Right lung (tissue), 5 donors: ENCODE measurements around the gene MAEA. TPM values are rescaled to one million over a fixed set of nuclear protein-coding genes. Genes with fewer than 3 reads are reported as not detected.

ENCODE experiments used
- DNase-seq, 2 donors: peaks; one replicate each; pipeline ENCODE4 v3.0.0-alpha.2; 2013
- polyA plus RNA-seq, 5 donors: library from polyadenylated mRNA; unstranded; fragments of 120-200 nt; gene quantifications; one replicate each; pipeline versions ENCODE4 v1.2.1 to v1.2.3, GENCODE V29; 2013; ENCODE audit warnings: inconsistent platforms in 1 of 5, low replicate concordance in 1 of 5; ENCODE audit not compliant: insufficient read length in 5 of 5, insufficient read depth in 1 of 5

Gene MAEA
- polyA plus RNA-seq, 5 donors: 44.4 to 69.1 (median 58.5) TPM

DNA sequence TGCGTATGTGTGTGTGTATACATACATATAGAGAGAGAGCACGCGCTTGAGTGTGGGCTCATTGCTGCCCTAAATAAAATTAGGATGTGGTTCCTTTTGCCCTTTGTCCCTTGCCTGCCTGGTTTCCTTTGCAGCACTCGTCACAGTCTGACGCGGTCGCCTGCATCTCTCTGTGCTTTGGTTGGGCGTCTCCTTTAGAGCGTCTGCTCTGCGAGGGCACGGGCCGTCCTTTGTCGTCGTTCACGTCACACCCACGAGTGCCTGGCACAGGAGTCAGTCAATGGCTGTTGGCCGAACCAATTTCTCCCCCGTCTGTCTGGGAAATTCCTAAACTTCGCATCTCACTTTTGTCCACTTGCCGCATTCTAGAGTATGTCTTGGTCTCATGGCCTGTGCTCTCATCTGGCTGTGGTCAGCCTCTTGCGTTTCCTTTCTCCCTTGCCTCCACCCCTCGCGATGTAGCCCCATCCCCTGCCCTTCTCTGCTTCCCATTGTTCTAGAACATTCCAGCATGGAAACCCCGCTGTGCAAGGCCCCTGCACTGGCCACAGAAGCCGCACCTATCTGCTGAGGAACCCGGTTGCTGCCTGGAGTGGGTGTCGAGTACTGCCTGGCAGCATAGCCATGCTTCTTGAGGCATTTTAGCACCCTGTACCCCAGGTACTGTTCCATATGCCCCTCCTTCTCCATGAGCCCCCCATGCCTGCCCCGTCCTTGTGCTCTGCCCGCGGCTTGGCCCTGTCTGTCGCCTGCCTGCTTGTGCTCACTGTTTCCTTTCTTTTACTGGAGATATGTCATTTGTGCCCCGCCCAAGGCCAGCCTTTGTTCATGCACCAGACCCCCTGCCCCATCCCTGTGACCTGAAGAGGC, 8.0 kb downstream of the MAEA start:
- no peak for DNase-seq

DNA sequence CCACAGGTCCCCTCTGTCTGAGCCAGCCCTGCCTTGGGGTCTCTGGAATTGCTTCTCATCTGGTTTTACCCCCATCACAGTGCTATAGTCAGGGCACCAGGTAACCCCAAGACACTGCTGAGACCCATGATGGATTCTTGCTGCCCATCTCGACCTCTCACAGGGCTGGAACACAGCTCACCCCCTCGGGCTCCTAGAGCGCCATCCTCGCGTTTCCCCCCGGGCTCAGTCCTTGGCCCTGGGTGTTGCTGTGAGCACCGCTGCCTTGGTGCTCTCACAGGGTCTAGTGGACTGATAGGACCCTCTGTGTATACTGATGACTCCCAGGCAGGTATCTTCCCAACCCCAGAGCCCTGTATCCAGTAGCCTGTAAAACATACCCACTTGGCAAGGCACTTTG, 8.8 kb downstream of the MAEA start:
- DNase-seq: no peak

DNA sequence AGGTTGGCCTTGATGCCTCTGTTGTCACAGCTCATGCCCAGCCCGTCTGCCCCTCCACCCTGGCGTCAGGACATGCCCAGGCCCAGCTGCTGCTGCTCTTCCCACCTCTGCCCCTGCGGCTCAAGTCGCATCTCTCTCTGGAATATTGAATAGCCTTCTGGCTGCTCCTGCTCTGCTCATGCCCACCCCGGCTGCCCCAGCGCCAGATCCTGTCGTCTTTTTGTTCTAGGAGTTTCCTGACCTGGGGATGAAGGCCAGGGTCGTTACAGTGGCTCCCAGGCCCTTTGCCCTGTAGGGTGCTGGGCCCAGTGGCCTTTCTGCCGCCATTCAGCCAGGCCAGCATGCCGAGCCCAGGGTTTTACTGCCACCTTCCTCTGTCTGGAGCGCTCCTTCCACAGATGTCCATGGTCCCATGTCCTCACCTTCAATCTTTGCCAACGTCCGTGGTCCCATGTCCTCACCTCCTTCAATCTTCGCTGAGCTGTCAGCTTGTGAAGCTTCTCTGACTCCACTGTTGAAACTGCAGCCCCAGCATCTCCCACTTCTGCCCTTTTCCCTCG, 9.7 kb downstream of the MAEA start:
- no peak for DNase-seq

DNA sequence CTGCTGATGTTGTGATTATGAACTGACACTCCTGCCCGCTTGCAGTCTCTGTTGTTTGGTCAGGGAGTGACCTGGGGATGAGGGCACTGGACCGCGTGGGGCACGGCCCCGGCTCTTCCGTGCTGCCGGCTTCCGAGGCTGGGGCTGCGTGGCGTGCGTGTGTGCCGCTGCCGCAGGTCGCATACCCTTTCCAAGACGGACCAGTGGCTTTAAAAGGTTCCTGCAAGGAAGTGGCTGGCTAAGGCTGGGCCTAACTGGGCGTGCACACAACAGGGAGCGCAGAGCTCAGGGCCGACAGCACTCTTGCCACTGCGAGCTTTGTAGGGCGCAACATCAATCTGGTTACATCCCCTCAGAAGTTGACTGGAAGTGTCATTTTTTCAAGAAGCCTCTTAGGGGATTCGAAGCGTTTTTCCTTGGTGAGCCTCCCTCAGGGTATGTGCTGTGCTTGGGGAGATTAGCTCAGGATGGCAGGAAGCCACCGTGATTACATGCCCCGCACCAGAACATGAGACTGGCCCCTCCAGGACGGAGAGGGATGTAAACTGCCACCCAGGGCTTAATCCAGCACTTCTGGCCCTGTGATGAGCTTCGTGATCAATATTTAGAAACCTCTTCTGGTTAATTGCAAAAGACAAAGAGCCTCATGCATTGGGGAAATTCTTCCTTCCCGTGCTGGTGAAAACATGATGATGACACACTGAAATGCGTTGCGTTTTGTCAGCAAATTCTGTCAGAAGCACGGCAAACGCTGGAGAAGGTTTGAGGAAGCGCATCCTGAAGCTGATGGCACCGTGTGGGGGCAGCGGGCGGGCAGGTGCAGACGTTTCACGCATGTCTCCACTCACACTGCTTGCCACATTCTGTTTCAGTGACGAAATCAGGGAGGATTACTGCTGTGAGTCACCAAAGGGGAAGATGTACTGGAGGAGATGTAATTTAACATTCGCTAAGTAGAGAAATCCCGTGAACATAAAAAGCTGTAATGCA, 11.1 kb downstream of the MAEA start:
- no peak for DNase-seq

DNA sequence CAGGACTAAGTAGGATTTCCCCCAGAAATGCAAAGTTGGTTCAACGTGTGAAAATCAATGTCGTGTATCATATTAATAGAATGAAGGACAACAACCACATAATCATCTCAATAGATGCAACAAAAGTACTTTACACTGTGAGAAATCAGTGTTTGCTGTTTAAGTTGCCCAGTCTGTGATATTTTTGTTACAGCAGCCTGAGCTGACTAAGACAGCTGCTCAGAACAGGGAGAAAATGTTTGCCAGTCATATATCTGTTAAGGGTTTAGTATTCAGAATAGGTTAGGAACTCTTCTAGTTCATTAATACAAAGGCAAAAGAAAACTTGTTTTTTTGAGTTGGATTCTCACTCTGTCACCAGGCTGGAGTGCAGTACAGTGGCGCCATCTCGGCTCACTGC, 12.5 kb downstream of the MAEA start:
- DNase-seq: no peak

DNA sequence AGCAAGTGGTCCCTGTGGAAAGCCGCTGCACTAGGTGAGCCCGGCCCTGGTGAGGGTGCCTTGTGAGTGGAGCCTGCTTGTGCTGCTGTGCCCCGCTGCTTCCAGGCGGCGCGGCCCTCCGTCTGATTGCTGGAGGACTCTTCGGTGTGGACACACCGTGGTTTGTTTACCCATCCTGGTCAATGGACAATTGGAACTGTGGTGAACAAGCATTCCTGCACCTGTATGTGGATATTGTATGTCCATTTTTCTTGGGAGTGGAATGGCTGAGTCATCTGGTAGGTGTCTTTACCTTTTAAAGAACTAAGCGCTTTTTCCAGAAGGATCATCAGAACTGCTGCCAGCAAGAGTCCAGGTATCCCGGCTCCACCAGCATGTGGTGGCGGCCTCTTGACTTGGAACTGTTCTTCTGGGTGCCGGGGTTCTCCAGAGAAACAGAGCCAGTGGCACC, 15.6 kb downstream of the MAEA start:
- DNase-seq: no peak

DNA sequence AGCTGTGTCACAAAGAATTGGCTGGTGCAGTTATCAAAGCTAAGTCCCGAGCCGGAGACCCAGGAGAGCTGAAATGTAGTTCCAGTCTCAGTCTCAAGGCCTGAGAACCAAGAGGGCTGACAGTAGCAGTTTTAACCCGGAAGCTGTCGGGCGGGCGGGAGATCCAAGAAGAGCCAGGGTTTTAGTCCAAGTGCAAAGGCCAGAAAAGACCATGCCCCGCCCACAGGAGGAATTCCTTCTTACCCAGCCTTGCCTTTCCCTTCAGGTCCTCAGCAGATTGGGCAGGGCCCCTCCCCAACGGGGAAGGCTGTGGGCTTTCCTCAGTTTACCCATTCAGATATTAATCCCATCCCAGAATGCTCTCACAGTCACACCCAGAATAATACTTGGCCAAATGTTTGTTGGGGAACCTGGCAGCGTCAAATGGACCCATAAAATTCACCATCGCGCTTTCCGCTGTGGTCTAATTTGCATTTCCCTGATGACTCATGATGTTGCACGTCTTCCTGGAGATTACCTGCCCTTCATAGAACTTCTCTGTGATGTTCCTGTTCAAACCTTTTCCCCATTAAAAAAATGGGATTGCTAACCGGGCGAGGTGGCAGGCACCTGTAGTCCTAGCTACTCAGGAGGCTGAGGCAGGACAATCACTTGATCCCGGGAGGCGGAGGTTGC, 16.2 kb downstream of the MAEA start:
- DNase-seq: no peak

DNA sequence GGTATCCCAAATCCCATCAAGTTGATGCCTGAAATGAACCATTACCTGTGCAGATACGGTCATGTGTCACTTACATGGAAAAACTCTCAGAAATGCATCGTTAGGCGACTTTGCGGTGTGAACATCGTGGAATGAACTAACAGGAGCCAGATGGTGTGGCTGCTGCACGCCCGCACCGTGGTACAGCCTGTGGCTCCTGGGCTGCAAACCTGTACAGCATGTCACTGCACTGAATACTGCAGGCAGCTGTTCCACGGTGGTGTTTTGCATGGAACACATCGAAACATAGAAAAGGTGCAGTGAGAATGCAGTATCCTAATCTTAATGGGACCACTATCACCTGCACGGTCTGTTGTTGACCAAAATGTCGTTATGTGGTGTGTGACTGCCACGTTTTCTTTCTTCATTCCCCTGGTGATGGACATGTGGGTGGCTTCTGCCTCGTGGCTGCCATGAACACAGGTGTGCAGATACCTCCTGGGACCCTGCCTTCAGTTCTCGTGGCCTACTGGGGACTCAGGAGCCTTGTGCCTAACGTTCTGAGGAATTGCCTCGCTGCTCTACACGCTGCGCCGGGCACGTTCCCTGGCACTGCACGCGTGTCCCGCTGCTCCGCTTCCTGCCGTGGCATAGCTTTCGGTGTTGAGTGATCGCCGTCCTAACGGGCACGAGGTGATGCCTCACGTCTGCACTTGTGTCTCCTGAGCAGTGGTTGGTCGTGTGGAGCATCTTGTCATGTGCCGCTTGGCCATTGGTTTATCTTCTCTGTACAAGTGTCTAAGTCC, 18.5 kb downstream of the MAEA start:
- DNase-seq: no peak

DNA sequence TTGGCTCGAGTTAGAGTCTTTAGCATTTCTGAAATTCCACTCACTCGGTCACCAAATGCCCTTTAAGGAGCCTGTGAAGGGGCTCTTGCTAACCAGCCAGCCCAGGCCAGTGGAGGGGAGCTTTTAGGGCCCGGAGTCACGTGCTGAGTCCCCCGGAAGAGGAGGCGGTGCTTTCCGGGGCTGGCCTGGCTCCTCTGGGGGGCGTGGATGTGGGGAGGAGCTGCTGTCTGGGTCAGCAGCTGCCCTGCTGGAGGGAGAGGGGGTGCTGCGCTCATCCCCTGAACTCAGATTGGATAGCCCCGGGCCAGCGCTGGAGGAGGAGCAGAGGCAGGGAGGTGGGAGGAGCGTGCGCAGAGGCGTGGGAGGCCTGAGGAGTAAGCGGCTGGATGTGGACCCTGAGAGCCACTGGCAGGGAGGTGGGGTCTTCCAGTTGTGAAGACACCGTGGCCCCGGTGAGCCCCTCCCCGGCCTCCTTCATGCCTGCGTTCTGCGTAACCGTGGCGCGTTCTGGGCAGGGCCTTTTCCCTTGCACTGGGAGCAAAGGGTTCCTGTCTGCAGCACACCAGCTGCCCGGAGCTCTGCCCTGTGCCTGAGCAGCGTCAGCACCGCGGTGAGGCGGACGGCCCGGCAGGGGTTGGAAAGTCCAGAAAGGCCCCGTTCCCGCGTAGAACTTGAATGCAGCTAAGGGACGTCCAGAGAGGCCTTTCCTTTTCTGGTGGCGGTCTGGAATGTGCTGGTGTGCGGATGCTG, 19.7 kb downstream of the MAEA start:
- peak; percentile 93 to 94 for DNase-seq

DNA sequence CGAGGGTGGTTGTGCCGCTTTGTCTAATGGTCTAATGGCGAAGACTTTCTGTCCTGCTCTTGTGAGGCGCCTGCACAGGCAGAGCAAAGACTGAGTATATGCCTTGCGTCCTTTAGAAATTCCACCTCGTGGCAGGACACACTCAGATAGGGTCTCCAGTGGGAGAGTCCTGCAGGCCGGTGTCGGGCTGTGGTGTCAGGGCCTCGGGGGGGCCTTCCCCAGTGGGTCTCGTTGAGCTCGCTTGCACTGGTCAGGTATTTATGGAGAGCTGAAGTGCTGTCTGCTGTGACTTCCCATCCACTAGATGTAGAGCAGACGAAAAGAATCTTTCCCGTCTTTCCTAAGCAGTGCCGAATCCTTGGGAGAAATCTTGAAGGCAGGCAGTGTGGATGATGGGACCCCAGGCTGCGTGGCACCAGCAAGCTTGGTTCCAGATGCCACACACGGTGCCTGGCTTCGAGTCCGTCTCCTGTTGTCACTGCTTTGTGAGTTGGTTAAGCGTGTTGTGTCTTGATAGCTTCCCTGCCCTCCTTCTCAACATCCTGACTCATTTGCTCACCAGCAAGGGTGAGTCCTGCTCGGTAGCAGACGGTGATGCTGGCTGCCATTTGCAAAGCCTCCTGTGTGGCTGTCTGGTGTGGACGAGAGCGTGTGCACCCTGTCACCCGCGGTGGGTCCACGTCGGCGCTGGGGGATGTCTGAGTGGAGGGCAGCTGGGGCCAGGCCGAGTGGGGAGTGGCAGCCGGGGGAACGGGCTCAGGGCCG, 20.5 kb downstream of the MAEA start:
- no peak for DNase-seq

DNA sequence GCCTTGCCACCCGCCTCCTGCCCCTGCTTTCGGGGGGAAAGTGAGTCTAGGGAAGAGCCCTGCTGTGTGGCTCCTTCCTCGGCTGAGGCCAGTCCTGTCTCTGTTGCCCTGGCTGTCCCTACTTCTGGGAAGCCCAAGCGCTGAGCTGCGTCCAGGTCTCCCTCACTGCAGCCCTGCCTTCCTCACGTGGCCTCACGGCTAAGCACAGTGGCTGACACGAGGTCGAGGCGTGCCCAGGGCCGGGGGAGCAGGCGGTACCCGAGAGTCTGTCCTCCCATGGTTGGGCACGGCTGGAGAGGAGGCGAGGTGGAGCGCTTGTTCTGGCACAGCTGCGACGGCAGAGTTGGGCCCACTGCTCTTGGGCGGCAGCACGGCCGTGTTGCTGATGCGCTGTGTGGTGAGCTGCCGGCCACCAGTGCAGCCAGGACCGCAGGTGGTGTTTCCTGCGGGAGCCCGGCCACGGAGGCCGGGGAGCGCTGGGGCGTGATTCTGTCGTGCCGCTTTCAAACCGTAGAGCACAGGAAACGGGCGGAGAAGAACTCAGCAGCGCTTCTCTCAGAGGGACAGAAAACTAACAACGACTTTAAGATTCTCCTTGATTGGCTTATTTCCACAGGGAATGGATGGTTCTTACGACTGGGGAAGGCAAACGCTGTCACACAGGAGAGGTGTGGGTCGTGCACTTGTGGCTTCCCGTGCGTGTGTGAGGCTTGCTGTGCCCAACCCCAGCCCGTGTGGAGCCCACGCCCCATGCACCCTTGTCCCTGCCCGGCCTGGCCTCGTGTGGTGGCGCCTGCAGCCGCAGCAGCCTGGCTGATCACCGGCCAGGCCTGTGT, 21.3 kb downstream of the MAEA start:
- DNase-seq: no peak

DNA sequence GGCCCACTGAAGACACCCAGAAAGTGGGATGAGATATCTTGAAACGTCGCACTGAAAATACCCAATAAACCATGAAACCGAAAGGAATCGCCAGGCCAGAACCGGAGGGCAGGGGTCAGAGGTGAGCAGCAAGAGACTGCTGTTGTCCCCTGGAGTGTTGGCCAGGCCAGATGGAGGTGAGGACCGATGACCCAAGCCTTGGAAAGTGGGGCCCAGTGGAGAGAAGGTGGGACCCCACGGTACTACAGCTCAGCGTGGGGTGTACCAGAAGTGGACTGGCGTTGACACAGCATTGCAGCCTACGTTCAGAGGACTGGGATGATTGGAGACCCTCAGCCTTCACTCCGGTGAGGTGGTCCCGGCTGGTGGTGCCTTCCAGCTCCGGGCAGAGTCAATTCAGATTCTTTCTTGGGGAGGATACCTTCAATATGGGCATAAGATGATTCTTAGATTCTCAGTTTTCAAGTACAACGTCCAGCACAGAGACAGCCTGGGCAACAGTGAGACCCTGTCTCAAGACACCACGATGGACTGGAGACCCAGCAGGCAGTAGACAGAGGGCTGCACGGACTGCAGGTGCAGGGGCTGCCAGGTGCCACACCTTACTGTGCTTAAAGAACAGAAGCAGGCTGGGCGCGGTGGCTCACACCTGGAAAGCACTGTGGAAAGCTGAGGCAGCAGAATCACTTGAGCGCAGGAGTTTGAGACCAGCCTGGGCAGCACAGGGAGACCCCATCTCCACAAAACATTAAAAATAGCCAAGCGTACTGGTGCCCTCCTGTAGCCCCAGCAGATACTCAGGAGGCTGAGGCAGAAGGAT, 23.3 kb downstream of the MAEA start:
- no peak for DNase-seq

DNA sequence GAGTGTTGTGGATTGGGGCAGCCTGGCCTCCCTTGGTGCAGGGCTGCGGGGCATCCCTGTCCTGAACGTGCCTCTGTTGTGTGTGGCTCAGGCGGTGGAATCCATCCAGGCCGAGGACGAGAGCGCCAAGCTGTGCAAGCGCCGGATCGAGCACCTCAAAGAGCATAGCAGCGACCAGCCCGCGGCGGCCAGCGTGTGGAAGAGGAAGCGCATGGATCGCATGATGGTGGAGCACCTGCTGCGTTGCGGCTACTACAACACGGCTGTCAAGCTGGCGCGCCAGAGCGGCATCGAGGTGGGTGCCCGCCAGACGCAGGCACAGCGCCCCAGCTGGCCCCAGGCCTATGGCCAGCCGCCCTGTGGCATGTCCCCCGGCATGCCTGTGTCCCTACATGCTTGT, 25.6 kb downstream of the MAEA start:
- DNase-seq: no peak

DNA sequence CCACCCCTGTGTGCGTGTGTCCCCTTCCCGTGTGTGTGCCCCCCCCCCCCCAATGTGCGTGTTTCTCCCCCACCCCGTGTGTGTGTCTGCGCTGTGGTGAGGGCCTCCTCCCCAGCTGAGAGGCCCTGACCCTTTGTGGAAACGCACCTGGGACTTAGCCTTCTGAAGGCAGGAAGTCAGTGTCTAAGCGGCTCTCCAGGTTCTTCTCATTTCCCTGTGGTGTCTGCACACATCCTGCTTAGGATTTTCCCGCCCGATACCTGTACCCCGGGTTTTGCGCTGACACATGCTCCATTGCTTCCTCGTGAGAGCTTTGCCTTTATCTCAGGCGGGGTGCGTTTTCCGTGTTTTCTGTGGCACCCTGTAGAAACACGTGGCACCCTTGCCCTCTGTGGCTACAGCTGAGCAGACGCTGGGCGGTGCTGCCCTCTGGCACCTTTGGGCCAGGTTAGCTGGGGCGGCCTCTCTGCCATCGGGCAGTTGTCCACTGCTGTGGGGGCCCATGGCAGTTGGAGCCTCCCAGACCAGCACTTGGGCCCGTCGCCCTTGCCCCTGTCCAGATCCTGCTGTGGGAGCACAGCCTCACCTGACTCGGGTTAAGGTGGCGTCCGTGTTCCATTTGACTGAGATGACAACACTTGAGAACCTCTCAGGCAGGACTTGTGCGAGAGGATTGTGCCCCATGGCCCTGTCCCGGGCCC, 26.3 kb downstream of the MAEA start:
- no peak for DNase-seq

DNA sequence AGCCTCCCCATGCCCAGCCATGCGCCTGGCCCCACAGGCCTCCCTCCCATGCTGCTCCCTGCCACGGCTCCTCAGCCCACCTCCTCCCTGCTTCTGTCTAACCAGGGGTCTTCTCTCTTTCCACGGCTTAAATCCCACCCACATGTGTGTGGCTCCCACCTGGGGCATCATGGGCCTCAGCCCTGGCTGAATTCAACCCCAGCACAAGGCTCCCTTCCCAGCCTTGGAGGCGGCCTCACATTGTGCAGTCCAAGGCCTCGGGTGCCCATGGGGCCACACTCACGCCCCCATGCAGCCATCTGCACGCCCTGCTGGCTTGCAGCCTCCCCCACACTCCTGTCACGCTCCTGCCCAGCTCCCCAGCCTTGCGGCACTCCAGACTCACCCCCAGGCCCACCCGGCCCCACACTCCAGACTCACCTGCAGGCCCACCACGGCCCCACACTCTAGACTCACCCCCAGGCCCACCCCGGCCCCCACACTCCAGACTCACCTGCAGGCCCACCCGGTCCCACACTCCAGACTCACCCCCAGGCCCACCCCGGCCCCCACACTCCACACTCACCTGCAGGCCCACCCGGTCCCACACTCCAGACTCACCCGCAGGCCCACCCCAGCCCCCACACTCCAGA, 27.0 kb downstream of the MAEA start:
- DNase-seq: no peak
